Endodermal cell (in vitro differentiated cells): Measurements from ENCODE around the gene ZNF679. TPM values are rescaled to one million over a fixed set of nuclear protein-coding genes. Genes with fewer than 3 reads are reported as not detected.
"Not testable (repeated sequence)": the region's sequence is repeated elsewhere in the genome, so short reads cannot be mapped to it uniquely, and the experiment has no call there.

ENCODE experiments used
- DNase-seq: peaks from one replicate; pipeline ENCODE4 v3.0.0-alpha.2; 2017
- H3K27ac ChIP-seq: 2 replicates; pipeline ENCODE4 v1.5.1; 2013; ENCODE audit warnings: mild to moderate bottlenecking, low read depth, low read length, moderate library complexity
- H3K27me3 ChIP-seq: 2 replicates; pipeline ENCODE4 v1.6.1; 2013; ENCODE audit warnings: mild to moderate bottlenecking, low read length, moderate library complexity; ENCODE audit not compliant: insufficient read depth, control insufficient read depth, poor library complexity, severe bottlenecking
- H3K36me3 ChIP-seq: 2 replicates; pipeline ENCODE4 v1.7.0; 2013; ENCODE audit warnings: mild to moderate bottlenecking, low read length, moderate library complexity; ENCODE audit not compliant: control insufficient read depth, insufficient read depth
- H3K4me1 ChIP-seq: one replicate; pipeline ENCODE4 v1.7.0; 2013; ENCODE audit warnings: low read length; ENCODE audit not compliant: control insufficient read depth, insufficient read depth
- H3K4me3 ChIP-seq: 2 replicates; pipeline ENCODE4 v1.5.1; 2013; ENCODE audit warnings: mild to moderate bottlenecking, low read length, moderate library complexity
- H3K9ac ChIP-seq: 2 replicates; pipeline ENCODE4 v1.6.1; 2013; ENCODE audit warnings: mild to moderate bottlenecking, low read length, moderate library complexity; ENCODE audit not compliant: poor library complexity, severe bottlenecking; ENCODE audit errors: extremely low read depth
- H3K9me3 ChIP-seq: 2 replicates; pipeline ENCODE4 v1.6.1; 2013; ENCODE audit warnings: mild to moderate bottlenecking, low read length, moderate library complexity; ENCODE audit not compliant: control insufficient read depth
- H3K27ac Mint-ChIP-seq: 2 replicates; pipeline ENCODE4 v1.8.0; 2020; ENCODE audit warnings: mixed read lengths
- H3K27me3 Mint-ChIP-seq: 2 replicates; pipeline ENCODE4 v1.8.0; 2021; ENCODE audit warnings: mild to moderate bottlenecking, mixed read lengths; ENCODE audit not compliant: insufficient read depth
- H3K36me3 Mint-ChIP-seq: 2 replicates; pipeline ENCODE4 v1.8.0; 2020; ENCODE audit warnings: low read depth, mixed read lengths
- H3K4me1 Mint-ChIP-seq: 2 replicates; pipeline ENCODE4 v1.8.0; 2020; ENCODE audit warnings: mixed read lengths
- H3K4me3 Mint-ChIP-seq: 2 replicates; pipeline ENCODE4 v1.8.0; 2020; ENCODE audit warnings: mild to moderate bottlenecking, moderate library complexity, mixed read lengths
- H3K9me3 Mint-ChIP-seq: 2 replicates; pipeline ENCODE4 v1.8.0; 2020; ENCODE audit warnings: mild to moderate bottlenecking, mixed read lengths
- CTCF ChIP-seq: fragments of 200-600 bp; sonication (generic); conservative IDR thresholded peaks from 2 replicates; pipeline ENCODE4 v1.5.0; 2021; ENCODE audit warnings: antibody characterized with exemption, mild to moderate bottlenecking
- WGBS, 2 experiments: methylation state at CpG; one replicate each; pipeline versions ENCODE4 v1.1.5 to v1.1.7; 2013; ENCODE audit warnings: missing lambda C conversion rate in 2 of 2, mixed read lengths in 1 of 2; ENCODE audit not compliant: insufficient coverage in 1 of 2, insufficient read length in 1 of 2; 5-methylcytosine and 5-hydroxymethylcytosine counted together
- total RNA-seq, 2 donors: library from RNA; stranded (reverse); fragmentation: NEBNext Ultra II Directional in 1 of 2; extraction: Animal tissue kit (Norgen Biotek cat#: 25700) in 1 of 2; gene quantifications; 2 replicates in 1 of 2; 3 replicates in 1 of 2; pipeline ENCODE4 v1.2.1, GENCODE V29; 2021

The ZNF679 gene
- total RNA-seq, 2 donors from 2014 or later: not detected

DNA sequence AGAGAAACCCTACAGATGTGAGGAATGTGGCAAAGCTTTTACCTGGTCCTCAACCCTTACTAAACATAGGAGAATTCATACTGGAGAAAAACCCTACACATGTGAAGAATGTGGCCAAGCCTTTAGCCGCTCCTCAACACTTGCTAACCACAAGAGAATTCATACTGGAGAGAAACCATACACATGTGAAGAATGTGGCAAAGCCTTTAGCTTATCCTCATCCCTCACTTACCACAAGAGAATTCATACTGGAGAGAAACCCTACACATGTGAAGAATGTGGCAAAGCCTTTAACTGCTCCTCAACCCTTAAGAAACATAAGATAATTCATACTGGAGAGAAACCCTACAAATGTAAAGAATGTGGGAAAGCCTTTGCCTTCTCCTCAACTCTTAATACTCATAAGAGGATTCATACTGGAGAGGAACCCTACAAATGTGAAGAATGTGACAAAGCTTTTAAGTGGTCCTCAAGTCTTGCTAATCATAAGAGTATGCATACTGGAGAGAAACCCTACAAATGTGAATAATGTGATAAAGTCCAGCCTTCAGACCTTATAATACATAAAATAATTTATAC is 38.2 kb downstream of the ZNF679 start:
- 74% methylated on average over 1 of the region's 1 CpG; no CpG with 5 or more reads in 1 of the 2 experiments for WGBS, 2 experiments
- no peak for TF ChIP-seq CTCF
- no peak overlapping the region for H3K27ac Mint-ChIP-seq

GRCh38 chr7:64277630-64278029 is 49.4 kb downstream of the ZNF679 start:
- Mint-ChIP-seq H3K4me3 (no peak overlapping the region), H3K4me1 (no peaks in the 10 kb centered on the region), H3K9me3 (peaks cover 75% of the 10 kb centered on the region), H3K36me3 (no peaks in the 10 kb centered on the region), H3K27ac (no peak overlapping the region), H3K27me3 (no peaks in the 10 kb centered on the region)
- Histone ChIP-seq H3K27me3 (no peaks in the 10 kb centered on the region), H3K4me1 (no peaks in the 10 kb centered on the region), H3K9me3 (peaks cover 67% of the 10 kb centered on the region), H3K36me3 (no peaks in the 10 kb centered on the region), H3K9ac (no peak overlapping the region), H3K27ac (no peak overlapping the region), H3K4me3 (no peak overlapping the region)
- no peak for TF ChIP-seq CTCF
- WGBS, 2 experiments: 20 to 56% methylated on average over 2 of the region's 2 CpGs
- DNase-seq: no peak

More for the DNA sequence above, 38.2 kb downstream of the ZNF679 start:
- Mint-ChIP-seq H3K4me1 (no peaks in the 10 kb centered on the region), H3K36me3 (no peaks in the 10 kb centered on the region), H3K4me3 (no peak overlapping the region), H3K9me3 (peaks cover 74% of the 10 kb centered on the region), H3K27me3 (no peaks in the 10 kb centered on the region)
- Histone ChIP-seq H3K9ac (no peak overlapping the region), H3K4me3 (no peak overlapping the region), H3K36me3 (no peaks in the 10 kb centered on the region), H3K27me3 (no peaks in the 10 kb centered on the region), H3K4me1 (no peaks in the 10 kb centered on the region), H3K27ac (no peak overlapping the region), H3K9me3 (peaks cover 76% of the 10 kb centered on the region)
- no peak for DNase-seq

- Histone ChIP-seq H3K36me3 (no peaks in the 10 kb centered on the region), H3K4me3 (no peak overlapping the region), H3K27me3 (no peaks in the 10 kb centered on the region), H3K27ac (no peak overlapping the region), H3K4me1 (no peaks in the 10 kb centered on the region), H3K9me3 (peaks cover 71% of the 10 kb centered on the region), H3K9ac (no peak overlapping the region)
- Mint-ChIP-seq H3K36me3 (no peaks in the 10 kb centered on the region), H3K9me3 (peaks cover 96% of the 10 kb centered on the region), H3K4me3 (no peak overlapping the region), H3K27ac (no peak overlapping the region), H3K4me1 (no peaks in the 10 kb centered on the region), H3K27me3 (no peaks in the 10 kb centered on the region)
- no peak for DNase-seq
- no peak for TF ChIP-seq CTCF
- 33% methylated on average over 1 of the region's 1 CpG; no CpG with 5 or more reads in 1 of the 2 experiments for WGBS, 2 experiments
Measured at GRCh38 chr7:64294701-64295420, 66.6 kb downstream of the ZNF679 start.

DNA sequence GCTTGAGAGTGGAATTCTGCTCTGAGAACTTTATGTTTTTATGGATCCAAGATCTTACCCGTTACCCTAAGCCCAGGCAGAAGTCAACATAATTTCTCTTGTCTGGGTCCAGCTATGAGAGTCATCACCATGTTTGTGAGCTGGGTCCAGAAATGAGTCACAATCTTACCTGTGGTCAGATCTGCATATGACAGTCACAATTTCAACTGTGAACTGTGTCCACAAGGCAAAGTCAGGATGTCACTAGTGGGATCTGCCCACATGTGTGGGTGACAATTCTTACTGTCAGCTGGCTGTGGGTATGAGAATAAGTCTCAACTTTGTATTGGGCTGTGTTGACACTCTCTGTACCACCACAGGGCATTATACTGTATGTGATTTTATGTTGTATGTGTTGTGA is 69.1 kb downstream of the ZNF679 start:
- H3K27ac Mint-ChIP-seq, H3K36me3 Mint-ChIP-seq, H3K4me1 ChIP-seq, H3K36me3 ChIP-seq, H3K27me3 ChIP-seq, DNase-seq, H3K4me3 ChIP-seq, H3K9ac ChIP-seq, H3K27me3 Mint-ChIP-seq, H3K4me1 Mint-ChIP-seq, H3K4me3 Mint-ChIP-seq, H3K27ac ChIP-seq: not testable (repeated sequence)
- peaks cover 65% of the 10 kb centered on the region for H3K9me3 ChIP-seq
- WGBS, 2 experiments: 67 to 75% methylated on average over 1 of the region's 1 CpG
- peaks cover 98% of the 10 kb centered on the region for H3K9me3 Mint-ChIP-seq
